ENCODE data around the gene NLGN1.

DNA sequence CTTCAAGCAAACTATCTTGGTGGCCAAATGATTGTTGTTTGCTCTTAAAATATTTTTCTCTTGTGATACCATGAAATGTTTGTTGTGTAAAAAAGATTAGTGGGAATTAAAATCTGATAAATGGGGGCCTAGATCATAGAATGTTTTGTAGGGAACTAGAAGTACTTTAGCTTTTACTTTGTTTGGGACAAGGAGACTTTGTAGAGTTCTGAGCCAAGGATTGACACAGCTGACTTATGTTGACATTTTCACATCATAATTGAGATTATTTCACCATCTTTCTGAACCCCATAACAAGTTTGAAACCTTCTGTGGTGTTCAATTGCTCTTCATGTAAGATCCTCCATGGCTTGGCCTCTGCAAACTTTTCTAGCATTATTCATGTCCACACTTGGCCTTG, 235.4 kb downstream of the NLGN1 start:
- TF ChIP-seq, protein P1, sequence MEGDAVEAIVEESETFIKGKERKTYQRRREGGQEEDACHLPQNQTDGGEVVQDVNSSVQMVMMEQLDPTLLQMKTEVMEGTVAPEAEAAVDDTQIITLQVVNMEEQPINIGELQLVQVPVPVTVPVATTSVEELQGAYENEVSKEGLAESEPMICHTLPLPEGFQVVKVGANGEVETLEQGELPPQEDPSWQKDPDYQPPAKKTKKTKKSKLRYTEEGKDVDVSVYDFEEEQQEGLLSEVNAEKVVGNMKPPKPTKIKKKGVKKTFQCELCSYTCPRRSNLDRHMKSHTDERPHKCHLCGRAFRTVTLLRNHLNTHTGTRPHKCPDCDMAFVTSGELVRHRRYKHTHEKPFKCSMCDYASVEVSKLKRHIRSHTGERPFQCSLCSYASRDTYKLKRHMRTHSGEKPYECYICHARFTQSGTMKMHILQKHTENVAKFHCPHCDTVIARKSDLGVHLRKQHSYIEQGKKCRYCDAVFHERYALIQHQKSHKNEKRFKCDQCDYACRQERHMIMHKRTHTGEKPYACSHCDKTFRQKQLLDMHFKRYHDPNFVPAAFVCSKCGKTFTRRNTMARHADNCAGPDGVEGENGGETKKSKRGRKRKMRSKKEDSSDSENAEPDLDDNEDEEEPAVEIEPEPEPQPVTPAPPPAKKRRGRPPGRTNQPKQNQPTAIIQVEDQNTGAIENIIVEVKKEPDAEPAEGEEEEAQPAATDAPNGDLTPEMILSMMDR (IDR thresholded peaks at IDR 0.05), result no peak
- no peak for TF ChIP-seq ZFX (IDR thresholded peaks at IDR 0.05; ENCODE audit: borderline replicate concordance)
